NCI-H2196 treated with DMSO at 0.1 percent for 48 hours (cell line): ENCODE data around the gene KDM3B.
"Not testable (repeated sequence)": the region's sequence is repeated elsewhere in the genome, so short reads cannot be mapped to it uniquely, and the experiment has no call there.

Experiments used
- DNase-seq: peaks from one replicate; lab custom pipeline; 2025; ENCODE audit not compliant: unreplicated experiment; lab: John Stamatoyannopoulos, UW

Gene KDM3B

DNA sequence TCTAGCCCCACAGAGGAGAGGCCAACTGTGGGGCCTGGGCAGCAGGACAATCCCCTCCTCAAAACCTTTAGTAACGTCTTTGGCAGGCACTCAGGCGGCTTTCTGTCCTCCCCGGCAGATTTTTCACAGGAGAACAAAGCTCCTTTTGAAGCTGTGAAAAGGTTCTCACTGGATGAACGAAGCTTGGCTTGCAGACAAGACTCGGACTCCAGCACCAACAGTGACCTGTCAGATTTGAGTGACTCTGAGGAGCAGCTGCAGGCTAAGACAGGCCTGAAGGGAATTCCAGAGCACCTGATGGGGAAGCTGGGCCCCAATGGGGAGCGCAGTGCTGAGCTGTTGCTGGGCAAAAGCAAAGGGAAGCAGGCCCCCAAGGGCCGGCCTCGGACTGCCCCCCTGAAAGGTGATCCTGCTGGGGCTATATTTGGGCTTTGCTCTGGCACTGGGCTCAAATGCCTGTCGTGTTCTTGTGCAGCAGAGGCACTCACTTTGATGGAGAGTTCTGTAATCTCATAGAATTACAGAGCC, 39.4 kb downstream of the KDM3B start:
- no peak for DNase-seq

- no peak for DNase-seq
These were observed 50.2 kb downstream of the KDM3B start for GRCh38 chr5:138402640-138403039.

DNA sequence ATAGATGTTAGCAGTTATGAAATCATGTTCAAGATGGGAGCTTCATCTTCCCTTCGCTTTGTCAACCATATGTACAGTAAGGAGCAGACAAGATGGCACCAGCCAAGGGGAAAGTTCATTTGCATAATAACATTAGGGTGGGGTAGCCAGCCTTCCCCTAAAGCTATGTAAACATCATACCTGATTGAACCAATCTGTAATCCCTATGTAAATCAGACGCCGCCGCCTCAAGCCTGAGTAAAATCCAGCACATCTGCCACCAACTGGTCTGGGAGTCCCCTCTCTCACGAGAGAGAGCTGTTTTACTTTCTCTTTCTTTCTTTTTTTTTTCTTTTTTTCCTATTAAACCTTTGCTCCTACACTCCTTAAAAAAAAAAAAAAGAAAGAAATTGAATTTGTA, 55.5 kb downstream of the KDM3B start:
- no peak for DNase-seq

GRCh38 chr5:138410996-138411640, 58.6 kb downstream of the KDM3B start:
- not testable (repeated sequence) for DNase-seq

DNA sequence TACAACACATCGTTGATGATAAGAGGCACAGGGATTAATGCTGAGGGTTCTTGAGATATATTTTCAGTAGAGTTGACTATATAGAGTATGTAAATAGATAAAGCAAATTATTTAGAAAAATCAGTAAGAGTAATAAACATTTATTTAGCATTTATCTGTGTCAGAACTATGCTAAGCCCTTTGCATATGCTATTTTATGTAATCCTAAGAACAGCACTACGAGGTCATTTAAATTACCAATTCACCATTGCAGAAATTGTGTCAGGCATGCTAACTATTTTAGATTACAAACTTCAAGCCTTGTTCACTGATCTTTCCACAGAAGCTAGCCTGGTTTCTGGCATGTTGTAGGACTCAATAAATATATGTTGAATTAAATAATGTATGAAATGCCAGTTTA, 66.0 kb downstream of the KDM3B start:
- DNase-seq, result no peak

DNA sequence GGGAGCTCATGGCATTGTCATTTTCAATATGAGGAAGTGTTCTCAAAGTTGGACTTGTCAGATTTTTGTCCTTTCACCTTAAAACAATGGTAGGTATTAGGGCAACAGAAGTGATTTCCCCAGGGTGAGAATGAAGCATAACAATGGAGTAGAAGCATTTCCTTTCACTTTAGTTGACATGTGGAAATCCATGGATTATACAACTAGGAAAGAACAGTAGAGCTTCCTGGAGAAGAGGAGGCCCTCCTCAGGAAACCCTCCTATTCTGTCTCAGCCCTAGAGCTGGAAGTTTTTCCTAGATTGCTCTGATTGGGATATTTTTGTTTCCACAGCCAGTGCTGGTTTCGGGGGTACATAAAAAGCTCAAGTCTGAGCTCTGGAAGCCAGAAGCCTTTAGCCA, 72.6 kb downstream of the KDM3B start:
- DNase-seq, result no peak

DNA sequence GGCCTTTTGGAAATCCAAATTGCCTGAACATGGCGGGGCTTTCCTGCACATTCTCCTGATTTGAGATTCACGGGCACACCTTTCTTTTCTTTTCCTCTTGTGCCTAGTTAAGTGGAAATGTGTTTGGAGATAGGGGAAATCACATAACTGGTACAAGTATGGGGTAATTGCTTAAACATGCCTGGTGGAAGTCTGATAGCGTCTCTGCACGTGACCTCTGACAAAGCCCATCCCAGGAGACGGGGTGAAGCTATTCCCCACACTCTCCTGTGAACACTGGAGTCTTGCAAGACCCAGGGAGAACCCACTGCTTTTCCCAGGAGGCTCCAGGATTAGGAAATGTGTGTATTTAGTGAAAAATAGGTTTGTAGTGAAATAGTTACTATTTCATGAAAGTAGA, 83.5 kb downstream of the KDM3B start:
- DNase-seq, result no peak

GRCh38 chr5:138438003-138438723, 85.7 kb downstream of the KDM3B start:
- DNase-seq, result no peak

DNA sequence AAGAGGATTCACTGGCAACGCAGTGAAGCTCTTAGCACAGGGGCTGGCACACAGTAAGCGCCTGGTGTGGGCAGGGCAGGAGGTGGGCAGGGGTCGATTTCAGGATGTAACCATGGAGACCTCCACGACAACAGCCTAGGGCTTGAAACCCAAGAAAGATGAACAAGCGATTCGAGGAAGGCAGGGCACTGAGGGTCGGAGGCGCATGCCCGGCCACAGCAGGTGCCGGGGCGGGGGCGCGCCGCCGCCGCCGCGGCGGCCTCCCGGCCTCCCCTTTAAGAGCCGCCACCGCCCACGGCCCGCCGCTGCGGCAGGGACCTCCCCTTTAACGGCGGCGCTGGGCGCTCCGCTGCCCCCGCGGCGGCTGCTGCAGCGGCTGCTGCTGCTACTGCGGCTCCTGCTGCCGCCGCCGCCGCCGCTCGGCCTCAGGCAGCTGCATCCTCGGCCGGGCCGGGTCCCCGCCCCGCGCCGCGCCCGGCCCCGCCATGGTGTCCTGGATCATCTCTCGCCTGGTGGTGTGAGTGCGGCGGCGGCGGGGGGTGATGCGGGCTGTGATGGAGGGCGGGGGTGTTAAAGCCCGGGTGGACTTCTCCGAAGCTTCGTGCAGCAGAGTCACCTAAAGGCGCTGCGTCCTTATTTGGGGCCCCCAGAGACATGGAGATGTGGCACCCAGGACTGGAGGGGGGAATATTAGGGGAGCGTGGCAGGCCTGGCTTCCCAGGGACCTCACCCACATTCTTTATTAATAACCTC, 86.4 kb downstream of the KDM3B start, which contains the start of gene REEP2:
TSS of gene REEP2 (plus strand) at position 334 of the 753 bp plus-strand sequence. CDS start at position 486, 152 bp downstream.
- DNase-seq, result peak; percentile 35

DNA sequence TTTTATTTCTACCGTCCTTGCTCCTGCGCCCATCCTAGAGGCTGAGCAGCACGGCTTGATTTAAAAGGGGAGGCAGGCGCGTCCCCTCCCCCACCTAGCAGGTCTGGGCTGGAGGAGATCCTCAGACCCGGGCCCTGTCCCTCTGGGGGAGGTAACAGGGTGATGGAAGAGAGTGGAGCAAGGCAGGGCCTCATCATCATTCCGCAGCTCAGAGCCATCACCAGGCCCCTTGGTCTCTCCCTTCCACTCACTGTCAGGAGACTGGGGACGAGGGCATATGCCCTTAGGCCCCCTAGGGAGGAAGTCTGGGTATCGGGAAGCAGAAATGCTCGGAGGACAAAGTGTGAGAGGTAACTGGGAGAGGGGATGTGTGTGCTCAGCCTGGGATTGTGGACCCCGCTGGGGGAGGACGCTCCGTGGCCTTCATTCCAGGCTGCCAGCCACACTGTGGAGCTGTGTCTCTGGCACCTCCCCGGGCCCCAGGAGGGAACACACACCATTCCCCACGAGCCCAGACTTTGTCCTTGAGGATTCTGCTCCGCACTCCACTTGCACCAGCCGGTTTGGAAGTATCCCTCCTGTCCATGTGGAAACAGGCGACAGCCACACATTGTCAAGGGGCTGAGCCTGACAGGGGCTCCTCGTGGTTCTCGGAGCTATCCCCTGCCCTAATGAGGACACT, 87.1 kb downstream of the KDM3B start:
- no peak for DNase-seq

- DNase-seq, result no peak
These were observed 87.9 kb downstream of the KDM3B start for GRCh38 chr5:138440159-138441073.

DNA sequence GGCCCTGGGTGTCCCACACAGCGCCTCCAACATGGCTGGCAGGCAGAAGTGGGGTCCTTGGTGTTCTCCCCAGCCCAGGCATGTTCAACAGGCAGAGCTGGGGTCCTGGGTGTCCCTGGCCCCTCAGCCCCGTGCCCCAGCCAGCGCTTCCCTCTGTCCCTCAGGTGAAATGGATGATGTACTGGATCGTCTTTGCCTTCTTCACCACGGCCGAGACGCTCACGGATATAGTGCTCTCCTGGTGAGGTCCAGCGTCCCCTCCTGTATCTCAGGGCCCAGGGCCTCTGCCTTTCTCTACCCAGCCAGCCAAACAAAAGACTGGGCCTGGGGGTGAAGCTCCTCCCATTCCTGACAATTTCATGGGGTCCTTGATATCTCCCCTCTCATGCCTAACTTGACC, 88.7 kb downstream of the KDM3B start:
- no peak for DNase-seq

- DNase-seq, result no peak
These were observed 91.7 kb downstream of the KDM3B start for GRCh38 chr5:138444078-138444773.

GRCh38 chr5:138444774-138445546, 92.5 kb downstream of the KDM3B start:
- DNase-seq, result no peak

DNA sequence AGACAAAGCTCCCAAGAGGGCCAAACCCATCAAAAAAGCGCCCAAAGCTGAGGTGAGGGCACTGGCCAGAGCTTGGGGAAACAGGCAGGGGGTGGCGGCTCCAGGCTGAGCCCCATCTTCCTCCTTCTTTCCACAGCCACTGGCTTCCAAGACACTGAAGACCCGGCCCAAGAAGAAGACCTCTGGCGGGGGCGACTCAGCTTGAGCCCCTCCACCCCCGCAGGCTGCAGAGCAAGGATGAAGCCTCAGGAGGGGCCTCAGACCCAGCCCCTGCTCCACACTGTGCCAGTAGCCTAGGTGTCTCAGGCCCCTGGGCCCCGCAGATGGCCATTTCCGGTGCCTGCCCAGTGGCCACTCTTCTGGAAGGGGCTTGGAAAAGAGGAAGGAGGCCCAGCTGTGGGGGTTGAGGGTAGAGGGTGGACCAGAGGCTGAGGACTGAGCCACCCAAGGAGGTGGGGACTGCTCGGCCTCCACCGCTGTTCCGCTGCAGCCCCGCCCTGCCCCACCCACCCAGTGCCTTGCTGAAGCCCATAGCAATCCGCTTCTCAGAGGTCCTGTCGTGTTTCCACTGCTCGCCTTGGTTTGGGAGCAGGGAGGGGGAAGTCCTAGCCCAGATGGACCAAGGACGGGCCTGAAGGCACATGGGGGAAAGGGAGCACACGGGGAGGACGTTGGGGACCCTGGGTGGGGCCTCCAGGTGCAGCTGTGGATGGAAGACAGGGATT, 93.2 kb downstream of the KDM3B start:
- DNase-seq, result no peak

GRCh38 chr5:138448070-138448469, 95.6 kb downstream of the KDM3B start:
- no peak for DNase-seq

- DNase-seq, result peak; percentile 86
These were observed 96.3 kb downstream of the KDM3B start for GRCh38 chr5:138448481-138449398.
